ENCODE data around the gene HCK. TPM values are rescaled to one million over a fixed set of nuclear protein-coding genes. Genes with fewer than 3 reads are reported as not detected.

The HCK gene
- total RNA-seq (10 to 100 TPM in 1 of 7 donors, 1 to 10 TPM in 6; 1.7 to 11.4 (median 3.3) TPM), polyA plus RNA-seq (1 to 10 TPM; 3.4 to 8.9 TPM)
- long read RNA-seq, donor 1, transcript HCK-207 (13 exons, 2,101 nt): major isoform, 9 of 15 reads
- long read RNA-seq, donor 1, partial matches to known transcripts: 1 of 15 reads
- long read RNA-seq, donor 1, other reads (novel, unspliced or antisense): 2 of 15 reads
- long read RNA-seq, donor 2, partial matches to known transcripts: 0 of 1 reads
- long read RNA-seq, donor 2, other reads (novel, unspliced or antisense): 0 of 1 reads
- long read RNA-seq, donor 3, transcript HCK-207 (13 exons, 2,101 nt): major isoform, 19 of 29 reads
- long read RNA-seq, donor 3, partial matches to known transcripts: 3 of 29 reads
- long read RNA-seq, donor 3, other reads (novel, unspliced or antisense): 3 of 29 reads

DNA sequence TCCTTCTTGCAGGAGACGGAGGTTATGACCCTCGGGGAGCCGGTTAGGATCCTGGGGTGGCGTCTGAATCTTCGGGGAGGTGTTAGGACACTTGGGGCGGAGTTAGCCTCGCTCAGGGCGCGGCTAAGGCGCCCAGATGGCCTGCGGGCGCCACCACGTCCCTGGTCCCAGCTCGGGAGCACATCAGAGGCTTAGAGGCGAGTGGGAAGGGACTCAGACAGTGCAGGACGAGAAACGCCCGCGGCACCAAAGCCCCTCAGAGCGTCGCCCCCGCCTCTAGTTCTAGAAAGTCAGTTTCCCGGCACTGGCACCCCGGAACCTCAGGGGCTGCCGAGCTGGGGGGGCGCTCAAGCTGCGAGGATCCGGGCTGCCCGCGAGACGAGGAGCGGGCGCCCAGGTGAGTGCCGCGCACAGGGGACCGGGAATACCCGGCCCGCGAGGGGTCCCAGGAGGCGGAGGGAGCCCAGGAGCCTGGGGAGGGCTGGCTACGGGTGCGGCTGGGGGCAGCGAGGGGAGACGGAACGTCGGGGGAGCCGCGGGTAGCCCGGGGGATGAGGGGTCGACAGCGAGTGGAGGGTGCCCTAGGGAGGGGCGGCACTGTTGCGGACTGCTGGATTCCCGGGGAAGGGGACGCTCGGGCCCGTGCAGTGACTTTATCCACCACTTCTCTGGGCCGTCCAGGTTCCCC, at the start of gene HCK:
TSS of gene HCK (plus strand) at position 153 of the 688 bp plus-strand sequence.
- 1 to 2% (median 2%) methylated on average over 34 to 58 of the region's 58 CpGs for WGBS, 3 donors
- TF ChIP-seq, protein P1, sequence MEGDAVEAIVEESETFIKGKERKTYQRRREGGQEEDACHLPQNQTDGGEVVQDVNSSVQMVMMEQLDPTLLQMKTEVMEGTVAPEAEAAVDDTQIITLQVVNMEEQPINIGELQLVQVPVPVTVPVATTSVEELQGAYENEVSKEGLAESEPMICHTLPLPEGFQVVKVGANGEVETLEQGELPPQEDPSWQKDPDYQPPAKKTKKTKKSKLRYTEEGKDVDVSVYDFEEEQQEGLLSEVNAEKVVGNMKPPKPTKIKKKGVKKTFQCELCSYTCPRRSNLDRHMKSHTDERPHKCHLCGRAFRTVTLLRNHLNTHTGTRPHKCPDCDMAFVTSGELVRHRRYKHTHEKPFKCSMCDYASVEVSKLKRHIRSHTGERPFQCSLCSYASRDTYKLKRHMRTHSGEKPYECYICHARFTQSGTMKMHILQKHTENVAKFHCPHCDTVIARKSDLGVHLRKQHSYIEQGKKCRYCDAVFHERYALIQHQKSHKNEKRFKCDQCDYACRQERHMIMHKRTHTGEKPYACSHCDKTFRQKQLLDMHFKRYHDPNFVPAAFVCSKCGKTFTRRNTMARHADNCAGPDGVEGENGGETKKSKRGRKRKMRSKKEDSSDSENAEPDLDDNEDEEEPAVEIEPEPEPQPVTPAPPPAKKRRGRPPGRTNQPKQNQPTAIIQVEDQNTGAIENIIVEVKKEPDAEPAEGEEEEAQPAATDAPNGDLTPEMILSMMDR (IDR thresholded peaks at IDR 0.05): no peak
- TF ChIP-seq POLR2A (IDR thresholded peaks at IDR 0.05) (no peak), EP300 (IDR thresholded peaks at IDR 0.05) (no peak)
- intact Hi-C loops (cut with DNase I): no loop called here
- H3K4me3 ChIP-seq: no peak within 1 kb of the TSS
- no peaks in the 10 kb centered on the region for H3K4me1 ChIP-seq (ENCODE audit: insufficient read depth)
- no peak within 1 kb of the TSS for H3K27ac ChIP-seq
- H3K27me3 ChIP-seq: no peaks in the 10 kb centered on the region
- H3K9me3 ChIP-seq: peaks cover 0 to 5% of the 10 kb centered on the region in 2 donors
- DNase-seq: no peak
- H3K36me3 ChIP-seq: no peaks in the 10 kb centered on the region

DNA sequence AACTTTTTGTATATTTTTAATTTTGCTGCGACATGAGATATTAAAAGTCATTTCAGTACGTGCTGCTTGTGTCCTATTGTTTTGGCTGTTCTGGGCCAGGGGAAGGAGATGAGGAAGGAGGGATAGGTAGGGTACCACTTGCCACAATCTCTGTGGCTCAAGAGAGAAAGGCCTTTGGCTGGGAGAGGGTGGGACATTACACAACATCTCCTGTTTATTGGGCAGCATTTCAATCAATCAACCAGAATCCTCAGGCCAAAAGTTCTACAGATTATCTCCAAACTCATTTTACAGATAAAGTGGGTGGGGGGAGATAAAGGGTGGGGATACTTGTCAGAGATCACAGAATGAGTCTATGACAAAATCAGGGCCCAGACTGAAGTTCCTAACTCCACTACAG, 48.7 kb upstream of the HCK start:
- Histone ChIP-seq H3K27ac (no peak overlapping the region), H3K9me3 (no peaks in the 10 kb centered on the region), H3K4me1 (ENCODE audit: insufficient read depth) (no peaks in the 10 kb centered on the region), H3K27me3 (no peaks in the 10 kb centered on the region), H3K4me3 (no peak overlapping the region), H3K36me3 (no peaks in the 10 kb centered on the region)
- 64 to 77% (median 64%) methylated on average over 2 of the region's 2 CpGs for WGBS, 3 donors
- no peak for DNase-seq
- TF ChIP-seq EP300 (IDR thresholded peaks at IDR 0.05) (no peak), POLR2A (IDR thresholded peaks at IDR 0.05) (no peak)
- TF ChIP-seq, protein P1 (IDR thresholded peaks at IDR 0.05): no peak
- intact Hi-C loops (cut with DNase I): no loop called here

DNA sequence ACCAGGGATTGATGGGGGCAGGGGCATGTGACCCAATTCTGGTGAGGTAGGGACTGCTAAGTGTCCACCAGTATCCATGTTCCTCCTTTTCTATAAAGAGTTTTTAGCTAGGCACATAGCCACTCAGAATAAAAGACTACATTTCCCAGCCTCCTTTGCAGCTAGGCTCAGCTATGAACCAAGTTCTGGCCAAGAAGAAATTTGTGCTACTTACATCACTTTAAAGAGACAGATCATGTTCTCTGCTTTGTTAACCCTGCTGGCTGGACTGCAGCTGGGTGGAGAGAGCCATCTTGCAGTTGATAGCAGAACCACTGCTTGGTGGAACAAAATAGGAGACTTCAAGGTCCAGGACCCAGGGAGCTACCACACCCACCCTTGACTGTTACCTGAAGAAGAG, 47.1 kb upstream of the HCK start:
- Histone ChIP-seq H3K27ac (no peak overlapping the region), H3K9me3 (no peaks in the 10 kb centered on the region), H3K36me3 (no peaks in the 10 kb centered on the region), H3K27me3 (no peaks in the 10 kb centered on the region), H3K4me1 (ENCODE audit: insufficient read depth) (no peaks in the 10 kb centered on the region), H3K4me3 (no peak overlapping the region)
- no peak for DNase-seq
- TF ChIP-seq, protein P1 (IDR thresholded peaks at IDR 0.05): no peak
- no peak for TF ChIP-seq POLR2A (IDR thresholded peaks at IDR 0.05)
- no peak for TF ChIP-seq EP300 (IDR thresholded peaks at IDR 0.05)
- intact Hi-C loops (cut with DNase I): no loop called here

DNA sequence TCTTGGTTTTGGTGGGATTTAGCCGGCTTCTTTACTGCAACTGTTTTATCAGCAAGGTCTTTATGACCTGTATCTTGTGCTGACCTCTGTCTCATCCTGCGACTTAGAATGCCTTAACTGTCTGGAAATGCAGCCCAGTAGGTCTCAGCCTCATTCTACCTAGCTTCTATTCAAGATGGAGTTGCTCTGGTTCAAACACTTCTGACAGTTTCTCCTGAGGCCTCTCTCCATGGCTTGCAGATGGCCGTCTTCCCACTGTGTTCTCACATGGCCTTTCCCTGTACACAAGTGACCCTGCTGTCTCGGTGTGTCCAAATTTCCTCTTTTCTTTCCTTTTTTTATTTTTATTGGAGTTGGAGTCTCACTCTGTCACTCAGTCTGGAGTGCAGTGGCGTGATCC, 46.0 kb upstream of the HCK start:
- no peaks in the 10 kb centered on the region for H3K27me3 ChIP-seq
- intact Hi-C loops (cut with DNase I): no loop called here
- no peak overlapping the region for H3K27ac ChIP-seq
- no peak overlapping the region for H3K4me3 ChIP-seq
- H3K9me3 ChIP-seq: no peaks in the 10 kb centered on the region
- DNase-seq: no peak
- no peak for TF ChIP-seq POLR2A (IDR thresholded peaks at IDR 0.05)
- TF ChIP-seq EP300 (IDR thresholded peaks at IDR 0.05): no peak
- TF ChIP-seq, protein P1 (IDR thresholded peaks at IDR 0.05): no peak
- no peaks in the 10 kb centered on the region for H3K4me1 ChIP-seq (ENCODE audit: insufficient read depth)
- WGBS, 3 donors: 72 to 79% (median 77%) methylated on average over 5 of the region's 5 CpGs
- H3K36me3 ChIP-seq: no peaks in the 10 kb centered on the region

Data from ovary (tissue), 10 donors.